ENCODE results near the gene FALEC. TPM values are rescaled to one million over a fixed set of nuclear protein-coding genes. Genes with fewer than 3 reads are reported as not detected.

Gene FALEC
- 0.28 TPM in 1 of 2 replicates, not detected in the other for total RNA-seq

GRCh38 chr1:150515328-150516049 lies at the start of gene FALEC:
Gene FALEC (plus strand): TSS chr1:150515752.

GRCh38 chr1:150486966-150487762 lies 28.4 kb upstream of the FALEC start, which contains the start of gene TARS2:
Gene TARS2 (plus strand): TSS chr1:150487419. CDS start chr1:150487451, 32 bp downstream.

DNA sequence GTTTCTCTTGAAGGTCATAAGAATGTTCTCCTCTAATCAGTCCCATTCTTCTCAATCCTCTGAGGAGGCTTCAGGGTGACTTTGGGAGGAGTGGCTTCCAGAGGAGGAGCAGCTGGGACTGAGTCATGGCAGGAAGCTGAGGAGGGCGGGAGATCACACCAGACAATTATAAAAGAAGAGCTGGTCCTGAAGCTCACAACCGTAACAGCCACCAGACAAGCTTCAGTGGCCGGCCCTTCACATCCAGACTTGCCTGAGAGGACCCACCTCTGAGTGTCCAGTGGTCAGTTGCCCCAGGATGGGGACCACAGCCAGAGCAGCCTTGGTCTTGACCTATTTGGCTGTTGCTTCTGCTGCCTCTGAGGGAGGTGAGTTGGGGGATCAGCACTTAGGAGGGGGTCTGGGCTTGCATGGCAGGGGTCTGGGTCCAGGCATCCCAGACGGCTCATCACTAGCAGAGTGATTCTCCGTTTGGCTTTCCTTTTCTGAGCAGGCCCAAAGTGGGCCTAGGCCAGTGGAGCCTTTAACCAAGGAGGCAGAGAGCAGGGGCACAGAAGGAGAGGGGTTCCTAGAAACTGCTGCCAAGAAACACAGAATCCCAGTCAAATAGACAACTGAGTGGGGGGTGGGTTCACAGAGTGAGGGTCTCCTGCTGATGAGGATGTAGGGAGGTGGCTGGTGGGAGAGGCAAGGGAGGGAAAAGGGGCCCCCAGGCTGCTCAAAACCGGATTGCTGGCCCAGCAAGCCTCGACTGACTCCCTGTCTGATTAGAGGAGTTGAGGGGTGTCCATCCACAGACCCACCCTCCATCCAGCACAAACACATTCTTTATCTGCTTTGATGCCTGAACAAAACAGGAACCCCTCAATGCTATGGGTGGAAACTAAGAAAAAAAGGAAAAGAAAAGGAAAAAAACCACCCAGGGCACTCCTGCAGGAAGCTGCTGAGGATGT lies 7.4 kb upstream of the FALEC start, which contains the start of gene ECM1:
ECM1 (plus strand) TSS at position 198 of the 953 bp plus-strand sequence; CDS start at position 299, 101 bp downstream.

DNA sequence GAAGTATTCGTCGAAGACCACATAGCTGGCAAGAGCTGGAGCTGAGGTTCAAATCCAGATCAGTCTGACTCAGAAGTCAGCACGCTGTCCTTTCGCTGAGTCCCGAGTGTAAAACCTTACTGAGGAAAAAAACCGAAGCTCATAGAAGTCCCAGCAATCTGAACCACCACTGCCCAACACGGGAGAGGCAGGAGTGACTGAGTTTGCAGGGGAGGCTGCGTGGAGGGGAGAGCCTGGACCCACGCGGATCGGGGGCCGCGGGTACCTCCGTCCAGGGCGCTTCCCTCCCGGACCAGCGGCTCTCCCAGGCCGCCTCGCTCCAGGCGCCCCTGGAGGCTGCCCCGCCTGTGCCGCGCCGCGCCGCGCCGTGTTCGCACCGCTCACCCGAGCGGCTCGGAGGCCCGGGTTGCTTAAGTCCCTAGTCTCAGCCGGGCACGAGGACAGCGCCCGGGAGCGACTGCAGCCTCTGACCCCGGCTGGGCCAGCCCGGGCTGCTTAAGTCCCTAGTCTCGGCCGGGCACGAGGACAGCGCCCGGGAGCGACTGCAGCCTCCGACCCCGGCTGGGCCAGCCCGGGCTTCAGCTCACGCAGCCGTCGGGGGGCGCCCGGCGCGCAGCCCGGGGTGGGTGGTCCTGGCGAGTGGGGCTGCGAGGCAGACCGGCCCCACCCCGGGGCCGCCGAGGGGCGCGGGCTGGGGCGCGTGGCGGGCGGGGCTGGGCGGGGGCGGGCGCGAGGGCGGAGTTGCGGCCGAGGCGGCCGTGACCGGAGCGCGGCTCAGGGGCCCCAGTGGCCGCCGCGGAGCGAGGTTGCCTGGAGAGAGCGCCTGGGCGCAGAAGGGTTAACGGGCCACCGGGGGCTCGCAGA lies 33.3 kb downstream of the FALEC start, which contains the start of gene ADAMTSL4:
ADAMTSL4 (plus strand) TSS at position 777 of the 864 bp plus-strand sequence. CDS start 2,881 bp downstream, outside the sequence.

GRCh38 chr1:150579110-150579944 lies 63.8 kb downstream of the FALEC start, which contains the start of gene MCL1:
Gene MCL1 (minus strand): TSS chr1:150579610. CDS start chr1:150579530, 80 bp downstream.

Other genes with a start within 250 kb of the FALEC start
- gene APH1A, start 246.7 kb upstream of the FALEC start, total RNA-seq = 88.6 and 89.9 TPM in 2 replicates
- gene C1orf54, start 243.0 kb upstream of the FALEC start, total RNA-seq = 39.7 and 98.1 TPM in 2 replicates
- gene CIART, start 233.2 kb upstream of the FALEC start, total RNA-seq = 4.8 and 5.9 TPM in 2 replicates
- gene MRPS21, start 221.9 kb upstream of the FALEC start, total RNA-seq = 42.0 and 47.2 TPM in 2 replicates
- 37.2 and 45.6 TPM in 2 replicates for gene PRPF3, start 194.2 kb upstream of the FALEC start, total RNA-seq
- 5.0 and 6.5 TPM in 2 replicates for gene RPRD2, start 151.6 kb upstream of the FALEC start, total RNA-seq
- 14.1 and 18.8 TPM in 2 replicates for gene TARS2, start 28.3 kb upstream of the FALEC start, total RNA-seq
- 8.2 and 13.8 TPM in 2 replicates for gene ECM1, start 7.6 kb upstream of the FALEC start, total RNA-seq
- gene ADAMTSL4, start 33.7 kb downstream of the FALEC start, total RNA-seq = 0.77 and 4.2 TPM in 2 replicates
- gene MCL1, start 63.9 kb downstream of the FALEC start, total RNA-seq = 260 and 397 TPM in 2 replicates
- gene ENSA, start 113.9 kb downstream of the FALEC start, total RNA-seq = 107 and 128 TPM in 2 replicates
- gene GOLPH3L, start 181.4 kb downstream of the FALEC start, total RNA-seq = 11.6 and 12.7 TPM in 2 replicates
- gene HORMAD1, start 205.1 kb downstream of the FALEC start, total RNA-seq = 0.19 and 0.28 TPM in 2 replicates